ENCODE results near the gene VWA5B2. TPM values are rescaled to one million over a fixed set of nuclear protein-coding genes. Genes with fewer than 3 reads are reported as not detected.

Gene VWA5B2
- polyA plus RNA-seq, 2 donors: 0.02 to 0.04 TPM

DNA sequence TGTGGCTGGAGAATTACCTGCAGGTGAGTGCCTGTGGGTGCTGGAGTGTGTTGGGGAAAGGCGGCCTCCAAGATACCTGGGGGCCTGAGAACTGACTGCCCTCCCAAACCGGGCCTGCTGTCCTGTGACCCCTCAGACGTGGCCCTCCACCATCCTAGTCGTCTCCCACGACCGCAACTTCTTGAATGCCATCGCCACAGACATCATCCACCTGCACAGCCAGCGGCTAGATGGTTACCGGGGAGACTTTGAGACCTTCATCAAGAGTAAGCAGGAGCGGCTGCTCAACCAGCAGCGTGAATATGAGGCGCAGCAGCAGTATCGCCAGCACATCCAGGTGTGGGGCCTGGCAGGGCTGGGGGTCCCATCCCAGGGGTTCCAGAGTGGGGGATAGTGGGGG is 40.0 kb upstream of the VWA5B2 start:
- Histone ChIP-seq H3K27me3 (ENCODE audit: control insufficient read depth in 1 of 2, insufficient read depth in 2 of 2, low read length in 2 of 2) (no peaks in the 10 kb centered on the region), H3K9me3 (ENCODE audit: control insufficient read depth in 2 of 2, insufficient read depth in 1 of 2, low read depth in 1 of 2, low read length in 1 of 2) (no peaks in the 10 kb centered on the region), H3K4me3 (ENCODE audit: low read depth in 1 of 2, low read length in 2 of 2) (no peak overlapping the region), H3K27ac (ENCODE audit: low read depth in 2 of 2, low read length in 1 of 2) (no peak overlapping the region), H3K4me1 (ENCODE audit: control insufficient read depth in 2 of 2, insufficient read depth in 2 of 2, low read length in 1 of 2) (peaks cover 0 to 14% of the 10 kb centered on the region in 2 donors), H3K36me3 (ENCODE audit: control insufficient read depth in 2 of 2, insufficient read depth in 2 of 2, low read length in 1 of 2) (peaks cover 35 to 49% of the 10 kb centered on the region in 2 donors)
- WGBS, 2 donors: 91 to 93% methylated on average over 13 of the region's 13 CpGs

DNA sequence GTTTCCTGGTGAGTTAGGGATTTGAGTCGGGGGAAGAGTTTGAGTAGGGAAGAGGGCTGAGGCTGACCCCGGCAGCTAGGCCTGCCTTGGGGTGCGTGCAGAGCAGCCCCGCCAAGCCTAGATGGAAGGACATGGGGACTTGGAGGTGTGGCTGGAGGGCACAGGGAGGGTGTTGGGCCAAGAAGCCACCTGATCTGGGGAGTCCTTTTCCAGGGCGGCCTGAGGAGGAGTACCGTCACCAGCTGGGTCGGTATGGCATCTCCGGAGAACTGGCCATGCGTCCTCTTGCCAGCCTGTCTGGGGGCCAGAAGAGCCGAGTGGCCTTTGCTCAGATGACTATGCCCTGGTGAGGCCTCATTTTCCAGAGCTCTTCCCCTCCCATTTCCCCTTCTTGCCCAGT is 36.5 kb upstream of the VWA5B2 start:
- Histone ChIP-seq H3K4me1 (ENCODE audit: control insufficient read depth in 2 of 2, insufficient read depth in 2 of 2, low read length in 1 of 2) (peaks cover 0 to 3% of the 10 kb centered on the region in 2 donors), H3K27ac (ENCODE audit: low read depth in 2 of 2, low read length in 1 of 2) (no peak overlapping the region), H3K27me3 (ENCODE audit: control insufficient read depth in 1 of 2, insufficient read depth in 2 of 2, low read length in 2 of 2) (no peaks in the 10 kb centered on the region), H3K36me3 (ENCODE audit: control insufficient read depth in 2 of 2, insufficient read depth in 2 of 2, low read length in 1 of 2) (peaks cover 36 to 55% of the 10 kb centered on the region in 2 donors), H3K4me3 (ENCODE audit: low read depth in 1 of 2, low read length in 2 of 2) (no peak overlapping the region), H3K9me3 (ENCODE audit: control insufficient read depth in 2 of 2, insufficient read depth in 1 of 2, low read depth in 1 of 2, low read length in 1 of 2) (no peaks in the 10 kb centered on the region)
- 94 to 96% methylated on average over 10 of the region's 10 CpGs for WGBS, 2 donors

- no peaks in the 10 kb centered on the region for H3K9me3 ChIP-seq (ENCODE audit: control insufficient read depth in 2 of 2, insufficient read depth in 1 of 2, low read depth in 1 of 2, low read length in 1 of 2)
- H3K4me1 ChIP-seq (ENCODE audit: control insufficient read depth in 2 of 2, insufficient read depth in 2 of 2, low read length in 1 of 2): no peaks in the 10 kb centered on the region
- 87% methylated on average over 9 of the region's 9 CpGs for WGBS, 2 donors
- no peak overlapping the region for H3K4me3 ChIP-seq (ENCODE audit: low read depth in 1 of 2, low read length in 2 of 2)
- H3K27ac ChIP-seq (ENCODE audit: low read depth in 2 of 2, low read length in 1 of 2): no peak overlapping the region
- no peaks in the 10 kb centered on the region for H3K27me3 ChIP-seq (ENCODE audit: control insufficient read depth in 1 of 2, insufficient read depth in 2 of 2, low read length in 2 of 2)
- H3K36me3 ChIP-seq (ENCODE audit: control insufficient read depth in 2 of 2, insufficient read depth in 2 of 2, low read length in 1 of 2): peaks cover 29 to 44% of the 10 kb centered on the region in 2 donors
Observed at GRCh38 chr3:184193991-184194539, 35.3 kb upstream of the VWA5B2 start.

- 89 to 94% methylated on average over 6 of the region's 6 CpGs for WGBS, 2 donors
- Histone ChIP-seq H3K27me3 (ENCODE audit: control insufficient read depth in 1 of 2, insufficient read depth in 2 of 2, low read length in 2 of 2) (no peaks in the 10 kb centered on the region), H3K4me3 (ENCODE audit: low read depth in 1 of 2, low read length in 2 of 2) (no peak overlapping the region), H3K27ac (ENCODE audit: low read depth in 2 of 2, low read length in 1 of 2) (no peak overlapping the region), H3K36me3 (ENCODE audit: control insufficient read depth in 2 of 2, insufficient read depth in 2 of 2, low read length in 1 of 2) (peaks cover 20 to 29% of the 10 kb centered on the region in 2 donors), H3K9me3 (ENCODE audit: control insufficient read depth in 2 of 2, insufficient read depth in 1 of 2, low read depth in 1 of 2, low read length in 1 of 2) (no peaks in the 10 kb centered on the region), H3K4me1 (ENCODE audit: control insufficient read depth in 2 of 2, insufficient read depth in 2 of 2, low read length in 1 of 2) (no peaks in the 10 kb centered on the region)
Observed at GRCh38 chr3:184196536-184196935, 32.8 kb upstream of the VWA5B2 start.

DNA sequence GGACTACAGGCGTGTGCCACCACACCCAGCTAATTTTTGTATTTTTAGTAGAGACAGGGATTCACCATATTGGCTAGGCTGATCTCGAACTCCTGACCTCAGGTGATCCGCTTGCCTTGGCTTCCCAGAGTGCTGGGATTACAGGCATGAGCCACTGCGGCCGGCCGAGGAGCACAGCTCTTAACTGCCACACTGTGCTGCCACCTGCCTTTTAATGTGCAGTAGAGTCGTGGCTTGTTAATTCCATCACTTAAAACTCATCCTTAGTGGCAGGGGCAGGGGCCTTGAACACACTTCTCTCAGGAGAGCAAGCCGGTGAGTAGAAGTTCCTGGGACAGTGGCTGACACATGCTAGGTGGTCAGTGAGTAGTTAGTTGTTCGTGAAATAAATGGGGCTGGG is 30.9 kb upstream of the VWA5B2 start:
- Histone ChIP-seq H3K36me3 (ENCODE audit: control insufficient read depth in 2 of 2, insufficient read depth in 2 of 2, low read length in 1 of 2) (peaks cover 10 to 15% of the 10 kb centered on the region in 2 donors), H3K27me3 (ENCODE audit: control insufficient read depth in 1 of 2, insufficient read depth in 2 of 2, low read length in 2 of 2) (no peaks in the 10 kb centered on the region), H3K4me1 (ENCODE audit: control insufficient read depth in 2 of 2, insufficient read depth in 2 of 2, low read length in 1 of 2) (no peaks in the 10 kb centered on the region), H3K27ac (ENCODE audit: low read depth in 2 of 2, low read length in 1 of 2) (no peak overlapping the region), H3K4me3 (ENCODE audit: low read depth in 1 of 2, low read length in 2 of 2) (no peak overlapping the region), H3K9me3 (ENCODE audit: control insufficient read depth in 2 of 2, insufficient read depth in 1 of 2, low read depth in 1 of 2, low read length in 1 of 2) (no peaks in the 10 kb centered on the region)
- WGBS, 2 donors: 86% methylated on average over 9 of the region's 9 CpGs

DNA sequence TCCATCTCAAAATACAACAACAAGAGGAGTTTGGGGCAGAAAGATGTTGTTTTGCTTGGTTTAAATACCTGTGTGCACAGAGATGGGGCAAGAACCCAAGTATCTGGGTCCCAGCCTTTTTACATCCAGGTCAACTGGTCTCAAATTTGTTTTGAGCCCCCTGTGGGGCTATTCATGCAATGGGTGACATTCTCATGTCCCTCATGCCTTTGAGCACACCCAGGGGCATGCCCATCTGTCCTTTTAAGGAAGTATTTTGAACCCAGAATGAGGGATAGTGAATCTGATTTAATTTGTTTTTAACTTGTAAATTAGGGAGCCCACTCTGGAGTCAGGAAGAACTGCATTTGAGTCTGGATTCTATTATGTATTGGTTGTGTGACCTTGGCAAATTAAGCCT is 28.6 kb upstream of the VWA5B2 start:
- no peak overlapping the region for H3K4me3 ChIP-seq (ENCODE audit: low read depth in 1 of 2, low read length in 2 of 2)
- no peaks in the 10 kb centered on the region for H3K4me1 ChIP-seq (ENCODE audit: control insufficient read depth in 2 of 2, insufficient read depth in 2 of 2, low read length in 1 of 2)
- H3K9me3 ChIP-seq (ENCODE audit: control insufficient read depth in 2 of 2, insufficient read depth in 1 of 2, low read depth in 1 of 2, low read length in 1 of 2): no peaks in the 10 kb centered on the region

DNA sequence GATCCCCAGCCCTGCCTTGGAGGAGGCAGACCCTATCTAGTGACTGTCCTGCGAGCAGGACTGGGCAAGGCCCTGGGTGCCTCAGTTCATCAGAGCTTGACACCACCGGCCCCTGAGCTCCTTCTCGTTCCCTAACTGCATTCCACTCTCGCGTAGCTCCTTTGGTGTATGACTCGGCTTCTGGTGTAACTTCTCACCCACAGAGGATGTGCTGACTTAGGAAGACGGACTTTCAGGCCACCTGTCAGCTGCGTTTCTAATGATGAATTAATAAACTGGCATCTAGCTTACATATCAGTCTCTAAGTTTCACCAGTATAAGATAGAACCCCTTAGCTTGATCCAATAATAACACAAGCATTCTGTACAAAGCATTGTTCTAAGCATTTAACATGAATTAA is 25.9 kb upstream of the VWA5B2 start:
- 78 to 79% methylated on average over 8 of the region's 8 CpGs for WGBS, 2 donors
- Histone ChIP-seq H3K27me3 (ENCODE audit: control insufficient read depth in 1 of 2, insufficient read depth in 2 of 2, low read length in 2 of 2) (no peaks in the 10 kb centered on the region), H3K4me3 (ENCODE audit: low read depth in 1 of 2, low read length in 2 of 2) (no peak overlapping the region), H3K36me3 (ENCODE audit: control insufficient read depth in 2 of 2, insufficient read depth in 2 of 2, low read length in 1 of 2) (no peaks in the 10 kb centered on the region), H3K4me1 (ENCODE audit: control insufficient read depth in 2 of 2, insufficient read depth in 2 of 2, low read length in 1 of 2) (no peaks in the 10 kb centered on the region), H3K27ac (ENCODE audit: low read depth in 2 of 2, low read length in 1 of 2) (no peak overlapping the region), H3K9me3 (ENCODE audit: control insufficient read depth in 2 of 2, insufficient read depth in 1 of 2, low read depth in 1 of 2, low read length in 1 of 2) (no peaks in the 10 kb centered on the region)

More for the DNA sequence above, 28.6 kb upstream of the VWA5B2 start:
- Histone ChIP-seq H3K36me3 (ENCODE audit: control insufficient read depth in 2 of 2, insufficient read depth in 2 of 2, low read length in 1 of 2) (peaks cover 0 to 6% of the 10 kb centered on the region in 2 donors), H3K27me3 (ENCODE audit: control insufficient read depth in 1 of 2, insufficient read depth in 2 of 2, low read length in 2 of 2) (no peaks in the 10 kb centered on the region), H3K27ac (ENCODE audit: low read depth in 2 of 2, low read length in 1 of 2) (no peak overlapping the region)

DNA sequence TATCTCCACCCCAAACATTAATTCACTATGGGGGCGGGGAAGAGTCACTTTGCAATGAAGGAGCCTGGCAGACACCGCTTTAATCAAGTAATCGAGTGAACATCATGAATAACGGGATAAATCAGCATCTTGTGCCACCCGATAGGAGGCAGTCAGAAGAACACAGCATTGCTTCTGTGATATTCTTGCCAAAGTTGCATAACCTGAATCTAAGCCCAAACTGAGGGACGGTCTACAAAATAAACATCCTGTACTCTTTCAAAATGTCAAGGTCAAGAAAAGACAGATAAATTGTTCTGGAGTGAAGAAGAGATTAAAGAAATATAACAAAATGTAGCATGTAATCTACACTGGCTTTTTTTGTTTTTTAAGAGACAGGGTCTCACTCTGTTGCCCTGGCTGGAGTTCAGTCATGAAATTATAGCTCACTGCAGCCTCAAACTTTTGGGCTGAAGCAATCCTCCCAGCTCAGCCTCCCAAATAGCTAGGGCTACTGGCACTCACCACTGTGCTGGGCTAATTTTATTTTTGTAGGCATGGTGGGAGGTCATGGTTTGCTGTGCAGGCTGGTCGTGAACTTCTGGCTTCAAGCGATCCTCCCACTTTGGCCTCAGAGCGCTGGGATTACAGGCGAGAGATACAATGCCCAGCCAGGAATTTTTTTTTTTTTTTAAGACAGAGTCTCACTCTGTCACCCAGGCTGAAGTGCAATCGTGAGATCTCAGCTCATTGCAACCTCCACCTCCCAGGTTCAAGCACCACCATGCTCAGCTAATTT is 20.1 kb upstream of the VWA5B2 start:
- no peaks in the 10 kb centered on the region for H3K9me3 ChIP-seq (ENCODE audit: control insufficient read depth in 2 of 2, insufficient read depth in 1 of 2, low read depth in 1 of 2, low read length in 1 of 2)

GRCh38 chr3:184211297-184211696 is 18.1 kb upstream of the VWA5B2 start:
- H3K4me1 ChIP-seq (ENCODE audit: control insufficient read depth in 2 of 2, insufficient read depth in 2 of 2, low read length in 1 of 2): no peaks in the 10 kb centered on the region
- H3K27me3 ChIP-seq (ENCODE audit: control insufficient read depth in 1 of 2, insufficient read depth in 2 of 2, low read length in 2 of 2): no peaks in the 10 kb centered on the region
- no peaks in the 10 kb centered on the region for H3K9me3 ChIP-seq (ENCODE audit: control insufficient read depth in 2 of 2, insufficient read depth in 1 of 2, low read depth in 1 of 2, low read length in 1 of 2)
- H3K36me3 ChIP-seq (ENCODE audit: control insufficient read depth in 2 of 2, insufficient read depth in 2 of 2, low read length in 1 of 2): no peaks in the 10 kb centered on the region
- WGBS, 2 donors: 75 to 81% methylated on average over 5 of the region's 5 CpGs
- H3K4me3 ChIP-seq (ENCODE audit: low read depth in 1 of 2, low read length in 2 of 2): no peak overlapping the region
- no peak overlapping the region for H3K27ac ChIP-seq (ENCODE audit: low read depth in 2 of 2, low read length in 1 of 2)

More for the DNA sequence above, 20.1 kb upstream of the VWA5B2 start:
- H3K27ac ChIP-seq (ENCODE audit: low read depth in 2 of 2, low read length in 1 of 2): no peak overlapping the region
- WGBS, 2 donors: 57 to 60% methylated on average over 11 of the region's 11 CpGs
- no peaks in the 10 kb centered on the region for H3K36me3 ChIP-seq (ENCODE audit: control insufficient read depth in 2 of 2, insufficient read depth in 2 of 2, low read length in 1 of 2)
- H3K4me1 ChIP-seq (ENCODE audit: control insufficient read depth in 2 of 2, insufficient read depth in 2 of 2, low read length in 1 of 2): no peaks in the 10 kb centered on the region
- no peak overlapping the region for H3K4me3 ChIP-seq (ENCODE audit: low read depth in 1 of 2, low read length in 2 of 2)
- no peaks in the 10 kb centered on the region for H3K27me3 ChIP-seq (ENCODE audit: control insufficient read depth in 1 of 2, insufficient read depth in 2 of 2, low read length in 2 of 2)

GRCh38 chr3:184211718-184212117 is 17.7 kb upstream of the VWA5B2 start:
- Histone ChIP-seq H3K27ac (ENCODE audit: low read depth in 2 of 2, low read length in 1 of 2) (no peak overlapping the region), H3K9me3 (ENCODE audit: control insufficient read depth in 2 of 2, insufficient read depth in 1 of 2, low read depth in 1 of 2, low read length in 1 of 2) (no peaks in the 10 kb centered on the region), H3K36me3 (ENCODE audit: control insufficient read depth in 2 of 2, insufficient read depth in 2 of 2, low read length in 1 of 2) (no peaks in the 10 kb centered on the region), H3K4me1 (ENCODE audit: control insufficient read depth in 2 of 2, insufficient read depth in 2 of 2, low read length in 1 of 2) (no peaks in the 10 kb centered on the region), H3K27me3 (ENCODE audit: control insufficient read depth in 1 of 2, insufficient read depth in 2 of 2, low read length in 2 of 2) (no peaks in the 10 kb centered on the region), H3K4me3 (ENCODE audit: low read depth in 1 of 2, low read length in 2 of 2) (no peak overlapping the region)
- 76 to 77% methylated on average over 5 of the region's 5 CpGs for WGBS, 2 donors

All from esophagus (tissue), 2 donors.